ENCODE results near the gene MMD2.

The MMD2 gene

DNA sequence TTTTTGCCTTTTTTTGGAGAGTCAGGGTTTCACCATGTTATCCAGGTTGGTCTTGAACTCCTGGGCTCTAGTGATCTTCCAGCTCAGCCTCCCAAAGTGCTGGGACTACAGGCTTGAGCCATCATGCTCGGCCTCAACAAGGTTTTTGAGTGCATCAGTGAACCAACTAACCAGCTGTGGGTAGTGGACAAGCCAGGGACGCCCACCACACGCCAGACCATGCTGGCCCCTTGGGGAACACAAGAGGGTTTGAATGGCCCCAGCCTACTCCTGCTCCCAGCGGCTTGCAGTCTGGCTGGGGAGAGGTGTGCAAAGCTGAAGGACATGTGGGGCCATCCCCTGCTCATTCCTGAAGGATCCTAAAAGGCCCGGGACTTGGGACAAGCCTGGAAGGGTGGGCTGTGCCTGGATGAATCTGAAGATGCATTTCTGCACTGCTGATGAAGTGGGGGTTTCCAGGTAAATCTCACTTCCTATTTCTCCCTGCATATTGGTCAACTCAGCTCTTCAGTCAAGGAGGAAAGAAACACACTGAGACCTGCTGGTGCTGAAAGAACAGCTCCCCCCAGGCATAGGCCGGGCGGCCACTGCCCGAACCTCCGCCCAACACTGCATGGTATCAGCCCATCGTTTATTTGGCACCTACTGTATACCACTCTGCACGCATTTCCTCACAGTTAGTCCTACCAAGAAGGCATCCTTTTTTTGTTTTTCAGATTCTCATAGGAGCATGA is 6.9 kb downstream of the MMD2 start:
- TF ChIP-seq, protein P1, sequence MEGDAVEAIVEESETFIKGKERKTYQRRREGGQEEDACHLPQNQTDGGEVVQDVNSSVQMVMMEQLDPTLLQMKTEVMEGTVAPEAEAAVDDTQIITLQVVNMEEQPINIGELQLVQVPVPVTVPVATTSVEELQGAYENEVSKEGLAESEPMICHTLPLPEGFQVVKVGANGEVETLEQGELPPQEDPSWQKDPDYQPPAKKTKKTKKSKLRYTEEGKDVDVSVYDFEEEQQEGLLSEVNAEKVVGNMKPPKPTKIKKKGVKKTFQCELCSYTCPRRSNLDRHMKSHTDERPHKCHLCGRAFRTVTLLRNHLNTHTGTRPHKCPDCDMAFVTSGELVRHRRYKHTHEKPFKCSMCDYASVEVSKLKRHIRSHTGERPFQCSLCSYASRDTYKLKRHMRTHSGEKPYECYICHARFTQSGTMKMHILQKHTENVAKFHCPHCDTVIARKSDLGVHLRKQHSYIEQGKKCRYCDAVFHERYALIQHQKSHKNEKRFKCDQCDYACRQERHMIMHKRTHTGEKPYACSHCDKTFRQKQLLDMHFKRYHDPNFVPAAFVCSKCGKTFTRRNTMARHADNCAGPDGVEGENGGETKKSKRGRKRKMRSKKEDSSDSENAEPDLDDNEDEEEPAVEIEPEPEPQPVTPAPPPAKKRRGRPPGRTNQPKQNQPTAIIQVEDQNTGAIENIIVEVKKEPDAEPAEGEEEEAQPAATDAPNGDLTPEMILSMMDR (IDR thresholded peaks at IDR 0.05; ENCODE audit: low read depth, low read length): no peak
- H3K4me3 ChIP-seq (ENCODE audit: low read depth, low read length): no peak overlapping the region

DNA sequence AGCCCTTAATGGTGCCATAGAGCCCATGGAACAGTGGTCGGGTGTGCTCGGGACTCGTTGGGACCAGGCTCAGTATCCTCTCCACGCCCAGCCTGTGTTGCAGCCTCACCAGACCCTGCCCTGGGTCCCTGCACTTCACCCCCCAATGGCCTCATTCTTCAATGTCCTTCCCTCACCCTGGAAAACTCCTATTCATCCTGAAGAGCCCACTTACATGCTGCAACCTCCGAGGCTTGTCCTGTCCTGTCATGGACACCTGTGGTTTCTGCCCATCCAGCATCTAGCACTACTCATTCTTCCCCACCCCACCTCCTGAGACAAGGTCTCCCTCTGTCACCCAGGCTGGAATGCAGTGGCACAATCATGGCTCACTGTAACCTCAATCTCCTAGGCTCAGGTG is 7.7 kb downstream of the MMD2 start:
- TF ChIP-seq, protein P1 (IDR thresholded peaks at IDR 0.05; ENCODE audit: low read depth, low read length): no peak

DNA sequence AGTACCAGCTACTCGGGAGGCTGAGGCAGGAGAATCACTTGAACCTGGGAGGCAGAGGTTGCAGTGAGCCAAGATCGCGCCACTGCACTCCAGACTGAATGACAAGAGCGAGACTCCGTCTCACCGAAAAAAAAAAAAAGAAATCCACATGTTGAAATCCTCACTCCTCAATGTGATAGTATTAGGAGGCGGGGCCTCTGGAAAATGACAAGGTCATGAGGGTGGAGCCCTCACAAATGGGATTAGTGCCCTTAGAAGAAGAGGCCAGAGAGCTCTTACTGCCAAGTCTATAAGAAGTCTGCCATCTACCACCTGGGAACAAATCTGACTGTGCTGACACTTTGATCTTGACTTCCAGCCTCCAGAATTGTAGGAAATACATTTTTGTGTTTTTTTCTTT is 10.6 kb downstream of the MMD2 start:
- no peak overlapping the region for H3K4me3 ChIP-seq (ENCODE audit: low read depth, low read length)
- TF ChIP-seq, protein P1 (IDR thresholded peaks at IDR 0.05; ENCODE audit: low read depth, low read length): no peak

More for the DNA sequence above, 7.7 kb downstream of the MMD2 start:
- H3K4me3 ChIP-seq (ENCODE audit: low read depth, low read length): no peak overlapping the region

DNA sequence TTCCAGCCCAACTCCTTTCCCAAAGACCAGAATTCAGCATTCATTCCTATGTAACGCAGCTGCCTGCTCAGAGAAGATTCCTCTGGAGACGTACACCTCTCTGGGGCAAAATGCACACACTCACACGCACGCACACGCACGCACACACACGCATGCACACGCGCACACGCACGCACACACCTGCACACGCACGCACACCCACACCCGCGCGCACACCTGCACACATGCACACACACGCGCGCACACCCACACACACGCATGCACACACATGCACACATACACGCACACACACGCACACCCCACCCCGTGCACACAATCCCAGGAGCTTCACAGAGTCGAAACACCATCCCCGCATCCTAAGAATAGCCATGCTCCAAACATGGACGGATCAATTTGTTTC is 13.0 kb downstream of the MMD2 start:
- no peak overlapping the region for H3K4me3 ChIP-seq (ENCODE audit: low read depth, low read length)
- TF ChIP-seq, protein P1 (IDR thresholded peaks at IDR 0.05; ENCODE audit: low read depth, low read length): no peak

DNA sequence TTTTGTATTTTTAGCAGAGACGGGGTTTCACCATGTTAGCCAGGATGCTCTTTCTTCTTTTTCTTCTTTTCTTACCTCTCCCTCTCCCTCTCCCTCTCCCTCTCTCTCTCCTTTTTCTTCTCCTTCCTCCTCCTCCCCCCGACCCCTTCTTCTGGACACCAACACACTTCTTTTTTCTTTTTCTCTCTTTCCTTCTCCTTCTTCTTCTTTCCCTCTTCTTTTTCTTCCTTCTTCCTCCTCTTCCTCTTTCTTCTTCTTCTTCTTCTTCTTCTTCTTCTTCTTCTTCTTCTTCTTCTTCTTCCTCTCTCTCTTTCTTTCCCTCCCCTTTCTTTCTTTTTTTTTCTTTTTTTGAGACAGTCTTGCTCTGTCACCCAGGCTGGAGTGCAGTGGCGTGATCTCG is 14.0 kb downstream of the MMD2 start:
- TF ChIP-seq, protein P1 (IDR thresholded peaks at IDR 0.05; ENCODE audit: low read depth, low read length): no peak
- no peak overlapping the region for H3K4me3 ChIP-seq (ENCODE audit: low read depth, low read length)

DNA sequence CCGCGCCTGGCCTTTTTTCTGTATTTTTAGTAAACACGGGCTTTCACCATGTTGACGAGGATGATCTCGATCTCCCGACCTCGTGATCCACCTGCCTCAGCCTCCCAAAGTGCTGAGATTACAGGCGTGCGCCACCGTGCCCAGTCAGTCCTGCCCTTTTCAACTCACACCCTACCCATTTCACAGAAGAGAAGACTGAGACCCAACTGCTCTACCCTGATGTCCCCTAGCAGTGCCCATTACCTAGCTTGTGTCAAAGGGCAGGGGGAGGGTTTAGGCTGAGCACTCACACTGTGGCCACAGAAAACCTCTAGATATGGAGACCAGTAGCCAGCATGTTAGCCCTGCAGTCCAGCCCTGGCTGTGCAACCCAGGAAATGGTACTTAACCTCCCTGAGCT is 15.7 kb downstream of the MMD2 start:
- no peak overlapping the region for H3K4me3 ChIP-seq (ENCODE audit: low read depth, low read length)
- TF ChIP-seq, protein P1 (IDR thresholded peaks at IDR 0.05; ENCODE audit: low read depth, low read length): no peak

DNA sequence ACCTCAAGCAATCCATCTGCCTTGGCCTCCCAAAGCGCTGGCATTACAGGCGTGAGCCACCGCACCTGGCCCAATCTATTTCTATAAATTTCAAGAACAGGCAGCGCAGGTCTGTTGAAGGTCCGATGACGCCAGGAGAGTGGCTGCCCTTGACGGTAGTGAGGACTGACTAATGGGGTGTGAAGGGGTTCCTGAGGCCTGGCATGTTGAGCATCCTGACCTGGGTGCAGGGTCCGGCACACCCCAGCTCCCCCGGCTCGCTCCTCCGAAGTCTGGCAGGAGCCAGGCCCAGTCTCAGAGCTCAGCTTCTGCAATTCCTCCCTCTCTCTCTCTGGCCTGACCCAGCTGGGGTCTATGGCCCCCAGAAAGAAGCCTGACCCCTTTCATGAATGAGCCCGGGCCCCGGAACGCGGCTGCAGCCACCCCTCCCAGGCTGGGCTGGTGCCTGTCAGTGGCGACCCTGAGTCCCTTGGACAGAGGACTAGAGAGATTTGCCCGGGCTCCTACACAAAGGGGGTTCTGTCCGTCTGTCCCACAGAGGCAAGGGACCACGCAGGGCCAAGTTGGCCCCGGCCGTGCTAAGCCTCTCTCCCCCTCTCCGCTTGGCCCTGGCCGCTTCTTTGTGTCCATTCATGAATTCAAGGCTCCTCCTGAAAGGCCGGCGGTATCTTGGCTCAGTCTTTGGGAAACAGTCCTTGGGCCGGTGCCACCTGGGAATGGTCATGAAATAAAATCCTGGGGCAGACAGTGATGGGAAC is 18.8 kb downstream of the MMD2 start:
- no peak overlapping the region for H3K4me3 ChIP-seq (ENCODE audit: low read depth, low read length)
- TF ChIP-seq, protein P1 (IDR thresholded peaks at IDR 0.05; ENCODE audit: low read depth, low read length): no peak

All from WI38 (cell line).